HG03469 (cell line): ENCODE measurements around the gene ZNF415.
"Not testable (repeated sequence)": the region's sequence is repeated elsewhere in the genome, so short reads cannot be mapped to it uniquely, and the experiment has no call there.

Experiments used
- ATAC-seq: cut with Tn5 transposase; IDR thresholded peaks from one replicate; pipeline ENCODE4 v1.9.1; 2021; ENCODE audit warnings: mild to moderate bottlenecking, moderate library complexity, moderate number of reproducible peaks; ENCODE audit not compliant: unreplicated experiment

ZNF415 gene

GRCh38 chr19:53132141-53132991, at the start of gene ZNF415:
Gene ZNF415, minus strand, starts transcription at chr19:53132910. Its CDS starts 10,234 bp downstream, at chr19:53122676.
- ATAC-seq, result no peak

GRCh38 chr19:53182202-53182601, 49.5 kb upstream of the ZNF415 start:
- no peak for ATAC-seq

- no peak for ATAC-seq
Observed at GRCh38 chr19:53177986-53178385, 45.3 kb upstream of the ZNF415 start.

- ATAC-seq, result no peak
Observed at GRCh38 chr19:53172889-53173288, 40.2 kb upstream of the ZNF415 start.

GRCh38 chr19:53165691-53166091, 33.0 kb upstream of the ZNF415 start:
- ATAC-seq, result no peak

- no peak for ATAC-seq
Observed at GRCh38 chr19:53161123-53161522, 28.4 kb upstream of the ZNF415 start.

- ATAC-seq, result no peak
Observed at GRCh38 chr19:53160350-53160749, 27.6 kb upstream of the ZNF415 start.

- no peak for ATAC-seq
Observed at GRCh38 chr19:53158119-53158656, 25.5 kb upstream of the ZNF415 start.

- ATAC-seq, result no peak
Observed at GRCh38 chr19:53157626-53158025, 24.9 kb upstream of the ZNF415 start.

- no peak for ATAC-seq
Observed at GRCh38 chr19:53156850-53157249, 24.1 kb upstream of the ZNF415 start.

GRCh38 chr19:53147645-53148044, 14.9 kb upstream of the ZNF415 start:
- ATAC-seq, result no peak

GRCh38 chr19:53140351-53140750, 7.6 kb upstream of the ZNF415 start:
- no peak for ATAC-seq

- ATAC-seq, result no peak
Observed at GRCh38 chr19:53136432-53136831, 3.7 kb upstream of the ZNF415 start.

- no peak for ATAC-seq
Observed at GRCh38 chr19:53131727-53132126, 983 bp downstream of the ZNF415 start.

- ATAC-seq, result no peak
Observed at GRCh38 chr19:53131085-53131590, 1.6 kb downstream of the ZNF415 start.

- ATAC-seq, result no peak
Observed at GRCh38 chr19:53130506-53130905, 2.2 kb downstream of the ZNF415 start.

- not testable (repeated sequence) for ATAC-seq
Observed at GRCh38 chr19:53126733-53127526, 5.8 kb downstream of the ZNF415 start.

- no peak for ATAC-seq
Observed at GRCh38 chr19:53123400-53123799, 9.3 kb downstream of the ZNF415 start.

GRCh38 chr19:53112286-53112685, 20.4 kb downstream of the ZNF415 start:
- no peak for ATAC-seq

GRCh38 chr19:53109527-53109926, 23.2 kb downstream of the ZNF415 start:
- no peak for ATAC-seq
